Loucy (cell line): ENCODE data around the gene TP53INP2.

Experiments used
- EZH2phosphoT487 ChIP-seq: fragments of 200-600 bp; IDR thresholded peaks from 2 replicates; pipeline ENCODE4 v1.6.1; 2018; ENCODE audit warnings: antibody characterized with exemption, mild to moderate bottlenecking, moderate library complexity, borderline replicate concordance
- TF ChIP-seq, protein P1 (sequence below): fragments of 200-600 bp; sonication (generic); conservative IDR thresholded peaks from 2 replicates; pipeline ENCODE4 v1.5.1; 2014; ENCODE audit warnings: mild to moderate bottlenecking, antibody characterized with exemption, low read length

DNA sequence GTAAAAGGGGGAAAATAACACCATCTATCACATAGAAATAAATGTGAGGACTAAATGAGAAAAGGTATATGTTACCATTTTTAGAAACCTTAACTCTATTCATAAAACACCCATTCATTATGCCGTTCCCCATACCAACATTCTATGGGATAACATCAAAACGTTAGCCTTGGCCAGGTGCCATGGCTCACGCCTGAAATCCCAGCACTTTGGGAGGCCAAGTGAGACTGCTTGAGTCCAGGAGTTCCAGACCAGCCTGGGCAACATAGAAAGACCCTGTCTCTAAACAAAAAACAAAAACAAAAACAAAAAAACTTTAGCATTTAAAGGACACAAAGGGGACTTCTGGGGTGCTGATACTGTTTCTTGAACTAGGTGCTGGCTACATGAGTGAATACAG lies 28.6 kb upstream of the TP53INP2 start:
- TF ChIP-seq, protein P1, sequence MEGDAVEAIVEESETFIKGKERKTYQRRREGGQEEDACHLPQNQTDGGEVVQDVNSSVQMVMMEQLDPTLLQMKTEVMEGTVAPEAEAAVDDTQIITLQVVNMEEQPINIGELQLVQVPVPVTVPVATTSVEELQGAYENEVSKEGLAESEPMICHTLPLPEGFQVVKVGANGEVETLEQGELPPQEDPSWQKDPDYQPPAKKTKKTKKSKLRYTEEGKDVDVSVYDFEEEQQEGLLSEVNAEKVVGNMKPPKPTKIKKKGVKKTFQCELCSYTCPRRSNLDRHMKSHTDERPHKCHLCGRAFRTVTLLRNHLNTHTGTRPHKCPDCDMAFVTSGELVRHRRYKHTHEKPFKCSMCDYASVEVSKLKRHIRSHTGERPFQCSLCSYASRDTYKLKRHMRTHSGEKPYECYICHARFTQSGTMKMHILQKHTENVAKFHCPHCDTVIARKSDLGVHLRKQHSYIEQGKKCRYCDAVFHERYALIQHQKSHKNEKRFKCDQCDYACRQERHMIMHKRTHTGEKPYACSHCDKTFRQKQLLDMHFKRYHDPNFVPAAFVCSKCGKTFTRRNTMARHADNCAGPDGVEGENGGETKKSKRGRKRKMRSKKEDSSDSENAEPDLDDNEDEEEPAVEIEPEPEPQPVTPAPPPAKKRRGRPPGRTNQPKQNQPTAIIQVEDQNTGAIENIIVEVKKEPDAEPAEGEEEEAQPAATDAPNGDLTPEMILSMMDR, result no peak
- no peak for TF ChIP-seq EZH2phosphoT487
